ENCODE results near the gene DESI2.

DESI2 gene

GRCh38 chr1:244652623-244653438, at the start of gene DESI2:
Gene DESI2 (plus strand): TSS chr1:244653126. CDS start chr1:244653314, 188 bp downstream.
- peak; percentile 99 for DNase-seq (ENCODE audit: low spot score)

GRCh38 chr1:244603498-244603897, 49.4 kb upstream of the DESI2 start:
- peak; percentile 45 for DNase-seq (ENCODE audit: low spot score)

- DNase-seq (ENCODE audit: low spot score): no peak
These were observed 47.0 kb upstream of the DESI2 start for GRCh38 chr1:244605835-244606370.

GRCh38 chr1:244614113-244614836, 38.7 kb upstream of the DESI2 start:
- DNase-seq (ENCODE audit: low spot score): no peak

- no peak for DNase-seq (ENCODE audit: low spot score)
These were observed 38.0 kb upstream of the DESI2 start for GRCh38 chr1:244614879-244615278.

- no peak for DNase-seq (ENCODE audit: low spot score)
These were observed 37.6 kb upstream of the DESI2 start for GRCh38 chr1:244615301-244615700.

- DNase-seq (ENCODE audit: low spot score): no peak
These were observed 26.2 kb upstream of the DESI2 start for GRCh38 chr1:244626709-244627108.

- no peak for DNase-seq (ENCODE audit: low spot score)
These were observed 24.1 kb upstream of the DESI2 start for GRCh38 chr1:244628789-244629188.

- DNase-seq (ENCODE audit: low spot score): no peak
These were observed 19.8 kb upstream of the DESI2 start for GRCh38 chr1:244633140-244633539.

- no peak for DNase-seq (ENCODE audit: low spot score)
These were observed 18.4 kb upstream of the DESI2 start for GRCh38 chr1:244634546-244634945.

GRCh38 chr1:244636488-244637259, 16.3 kb upstream of the DESI2 start:
- DNase-seq (ENCODE audit: low spot score): no peak

GRCh38 chr1:244639561-244639960, 13.4 kb upstream of the DESI2 start:
- DNase-seq (ENCODE audit: low spot score): no peak

GRCh38 chr1:244640917-244641316, 12.0 kb upstream of the DESI2 start:
- DNase-seq (ENCODE audit: low spot score): no peak

- DNase-seq (ENCODE audit: low spot score): no peak
These were observed 10.4 kb upstream of the DESI2 start for GRCh38 chr1:244642526-244642925.

GRCh38 chr1:244642988-244643387, 9.9 kb upstream of the DESI2 start:
- no peak for DNase-seq (ENCODE audit: low spot score)

- DNase-seq (ENCODE audit: low spot score): no peak
These were observed 7.5 kb upstream of the DESI2 start for GRCh38 chr1:244645414-244645813.

GRCh38 chr1:244645890-244646289, 7.0 kb upstream of the DESI2 start:
- DNase-seq (ENCODE audit: low spot score): no peak

- DNase-seq (ENCODE audit: low spot score): no peak
These were observed 5.1 kb upstream of the DESI2 start for GRCh38 chr1:244647819-244648218.

GRCh38 chr1:244651956-244652622, 837 bp upstream of the DESI2 start:
- DNase-seq (ENCODE audit: low spot score): peak; percentile 6

GRCh38 chr1:244653439-244654107, 647 bp downstream of the DESI2 start:
- peak; percentile 36 for DNase-seq (ENCODE audit: low spot score)

All from SW480 (cell line).